Activated CD8-positive, alpha-beta T cell treated with anti-CD3 and anti-CD28 coated beads for 36 hours (primary cell): ENCODE measurements around the gene ARG2. TPM values are rescaled to one million over a fixed set of nuclear protein-coding genes. Genes with fewer than 3 reads are reported as not detected.

Source experiments
- ATAC-seq: fragments of 200-7000 bp; cut with Tn5 transposase; one replicate; pipeline ENCODE4 v1.10.0; 2021; ENCODE audit warnings: mild to moderate bottlenecking, moderate library complexity
- CTCF ChIA-PET: fragments of 350-600 bp; sonication (Branson Sonifier 250); formaldehyde crosslinking; loops from one replicate; lab custom pipeline; 2021; ENCODE audit warnings: antibody characterized with exemption; lab: Charles Lee
- POLR2A ChIA-PET: fragments of 350-600 bp; sonication (Branson Sonifier 250); formaldehyde crosslinking; loops from one replicate; lab custom pipeline; 2021; ENCODE audit warnings: antibody characterized with exemption; lab: Charles Lee
- DNase-seq: peaks from one replicate; pipeline ENCODE4 v3.0.0-alpha.2; 2020
- H3K27ac Mint-ChIP-seq: one replicate; pipeline ENCODE4 v1.8.0; 2021; ENCODE audit warnings: mild to moderate bottlenecking, mixed read lengths
- H3K27me3 Mint-ChIP-seq: one replicate; pipeline ENCODE4 v1.8.0; 2021; ENCODE audit warnings: mixed read lengths
- H3K36me3 Mint-ChIP-seq: one replicate; pipeline ENCODE4 v1.8.0; 2021; ENCODE audit warnings: low read depth, mixed read lengths
- H3K4me1 Mint-ChIP-seq: one replicate; pipeline ENCODE4 v1.8.0; 2021; ENCODE audit warnings: low read depth, mixed read lengths
- H3K4me3 Mint-ChIP-seq: one replicate; pipeline ENCODE4 v1.8.0; 2021; ENCODE audit warnings: mild to moderate bottlenecking, moderate library complexity, mixed read lengths
- H3K9me3 Mint-ChIP-seq: one replicate; pipeline ENCODE4 v1.8.0; 2021; ENCODE audit warnings: mixed read lengths
- intact Hi-C: fragments of 100-400 bp; cut with micrococcal nuclease; formaldehyde crosslinking; loops from one replicate; pipeline ENCODE4 v1.10.0; 2022
- total RNA-seq, 2 experiments: library from RNA; stranded (reverse); gene quantifications; one replicate each; pipeline ENCODE4 v1.2.3, GENCODE V29; 2021
- TF ChIP-seq, protein P1 (sequence below): fragments of 200-600 bp; IDR thresholded peaks from one replicate; pipeline ENCODE4 v1.8.0; 2022; ENCODE audit warnings: antibody characterized with exemption, mild to moderate bottlenecking

The ARG2 gene
- total RNA-seq, 2 experiments from 2014 or later: 9.9 TPM

DNA sequence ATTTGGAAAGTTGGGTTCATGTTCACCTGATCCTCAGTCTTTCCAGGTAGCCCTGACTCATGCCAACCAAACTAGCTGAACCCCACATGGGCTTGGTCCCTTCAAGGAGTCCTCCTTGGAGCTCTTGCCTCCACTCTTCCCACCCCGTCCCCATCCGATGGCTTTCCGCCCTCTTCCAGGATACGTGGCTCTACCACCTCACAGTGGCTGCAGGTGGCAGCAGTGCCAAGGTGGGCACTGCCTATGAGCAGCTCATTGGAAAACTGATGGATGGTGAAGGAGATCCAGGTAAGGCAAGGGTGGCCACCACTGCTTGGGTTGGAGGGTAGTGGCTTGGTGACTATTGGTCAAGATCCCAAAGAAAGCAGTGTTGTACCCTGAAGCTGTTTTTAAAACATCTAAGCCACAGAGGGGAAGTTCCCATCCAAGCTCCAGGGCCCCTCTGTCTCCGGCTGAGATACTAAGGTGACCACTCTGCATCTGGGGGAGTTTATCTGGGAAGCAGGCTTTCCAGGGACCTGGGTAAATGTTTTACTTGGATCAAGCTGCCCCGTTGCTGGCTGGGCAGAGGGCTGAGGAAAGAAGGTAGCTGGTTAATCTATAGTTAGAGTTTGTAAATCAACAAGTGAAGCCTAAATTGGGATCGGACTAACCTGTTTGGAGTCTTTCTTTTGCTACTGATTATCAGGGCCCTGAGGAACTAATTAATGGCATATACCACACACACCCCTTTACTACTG lies 43.3 kb upstream of the ARG2 start:
- ATAC-seq: no peak
- peaks cover under 1% of the 10 kb centered on the region for H3K4me1 Mint-ChIP-seq
- H3K27ac Mint-ChIP-seq: no peak overlapping the region
- H3K9me3 Mint-ChIP-seq: no peaks in the 10 kb centered on the region
- no peak for DNase-seq
- POLR2A ChIA-PET: no interaction called here
- CTCF ChIA-PET: interaction anchor here (0.8 to 3.9 kb wide), 7 partner anchors 23 to 156 kb away, joined by 3 to 20 read pairs (median 3); no protein-coding TSS in a partner anchor
- intact Hi-C loops: no loop called here
- H3K36me3 Mint-ChIP-seq: no peaks in the 10 kb centered on the region
- no peak overlapping the region for H3K4me3 Mint-ChIP-seq
- no peaks in the 10 kb centered on the region for H3K27me3 Mint-ChIP-seq
- TF ChIP-seq, protein P1, sequence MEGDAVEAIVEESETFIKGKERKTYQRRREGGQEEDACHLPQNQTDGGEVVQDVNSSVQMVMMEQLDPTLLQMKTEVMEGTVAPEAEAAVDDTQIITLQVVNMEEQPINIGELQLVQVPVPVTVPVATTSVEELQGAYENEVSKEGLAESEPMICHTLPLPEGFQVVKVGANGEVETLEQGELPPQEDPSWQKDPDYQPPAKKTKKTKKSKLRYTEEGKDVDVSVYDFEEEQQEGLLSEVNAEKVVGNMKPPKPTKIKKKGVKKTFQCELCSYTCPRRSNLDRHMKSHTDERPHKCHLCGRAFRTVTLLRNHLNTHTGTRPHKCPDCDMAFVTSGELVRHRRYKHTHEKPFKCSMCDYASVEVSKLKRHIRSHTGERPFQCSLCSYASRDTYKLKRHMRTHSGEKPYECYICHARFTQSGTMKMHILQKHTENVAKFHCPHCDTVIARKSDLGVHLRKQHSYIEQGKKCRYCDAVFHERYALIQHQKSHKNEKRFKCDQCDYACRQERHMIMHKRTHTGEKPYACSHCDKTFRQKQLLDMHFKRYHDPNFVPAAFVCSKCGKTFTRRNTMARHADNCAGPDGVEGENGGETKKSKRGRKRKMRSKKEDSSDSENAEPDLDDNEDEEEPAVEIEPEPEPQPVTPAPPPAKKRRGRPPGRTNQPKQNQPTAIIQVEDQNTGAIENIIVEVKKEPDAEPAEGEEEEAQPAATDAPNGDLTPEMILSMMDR: no peak

DNA sequence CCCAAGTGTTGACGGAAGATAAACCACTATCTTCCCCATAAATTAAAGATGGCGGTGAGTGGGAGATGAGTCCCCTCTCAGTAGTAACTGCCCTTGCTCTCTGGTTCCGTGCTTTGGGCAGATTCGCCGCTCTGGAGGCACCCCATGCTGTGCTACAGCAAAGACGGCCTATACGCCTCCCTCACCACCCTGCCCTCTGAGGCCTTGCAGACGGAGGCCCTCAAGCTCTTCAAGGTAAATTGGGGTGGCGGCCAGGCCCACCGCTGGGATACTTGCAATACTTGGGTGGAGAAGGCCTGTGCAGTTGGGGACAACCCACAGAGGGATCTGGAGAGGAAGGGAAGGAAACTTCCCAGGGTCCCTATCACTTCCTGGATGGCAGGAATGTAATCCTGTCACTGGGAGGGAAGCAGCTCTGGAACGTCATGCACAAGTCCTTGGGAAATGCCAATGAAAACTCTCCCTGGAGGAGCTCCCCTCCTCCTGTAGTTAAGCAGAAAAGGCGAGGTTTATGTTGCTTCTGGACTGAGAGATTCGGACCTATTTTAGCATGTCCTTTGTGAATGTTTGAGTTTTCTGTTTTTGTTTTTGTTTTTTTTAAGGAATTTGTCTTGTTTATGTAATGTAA lies 42.4 kb upstream of the ARG2 start:
- intact Hi-C loops: no loop called here
- H3K4me3 Mint-ChIP-seq: no peak overlapping the region
- ChIA-PET CTCF (interaction anchor here (1.1 to 3.9 kb wide), 5 partner anchors 22 to 150 kb away, joined by 3 to 20 read pairs (median 4); no protein-coding TSS in a partner anchor), POLR2A (no interaction called here)
- TF ChIP-seq, protein P1: no peak
- H3K4me1 Mint-ChIP-seq: no peaks in the 10 kb centered on the region
- H3K9me3 Mint-ChIP-seq: no peaks in the 10 kb centered on the region
- H3K27me3 Mint-ChIP-seq: no peaks in the 10 kb centered on the region
- H3K27ac Mint-ChIP-seq: no peak overlapping the region
- no peaks in the 10 kb centered on the region for H3K36me3 Mint-ChIP-seq
- no peak for DNase-seq
- ATAC-seq: no peak

DNA sequence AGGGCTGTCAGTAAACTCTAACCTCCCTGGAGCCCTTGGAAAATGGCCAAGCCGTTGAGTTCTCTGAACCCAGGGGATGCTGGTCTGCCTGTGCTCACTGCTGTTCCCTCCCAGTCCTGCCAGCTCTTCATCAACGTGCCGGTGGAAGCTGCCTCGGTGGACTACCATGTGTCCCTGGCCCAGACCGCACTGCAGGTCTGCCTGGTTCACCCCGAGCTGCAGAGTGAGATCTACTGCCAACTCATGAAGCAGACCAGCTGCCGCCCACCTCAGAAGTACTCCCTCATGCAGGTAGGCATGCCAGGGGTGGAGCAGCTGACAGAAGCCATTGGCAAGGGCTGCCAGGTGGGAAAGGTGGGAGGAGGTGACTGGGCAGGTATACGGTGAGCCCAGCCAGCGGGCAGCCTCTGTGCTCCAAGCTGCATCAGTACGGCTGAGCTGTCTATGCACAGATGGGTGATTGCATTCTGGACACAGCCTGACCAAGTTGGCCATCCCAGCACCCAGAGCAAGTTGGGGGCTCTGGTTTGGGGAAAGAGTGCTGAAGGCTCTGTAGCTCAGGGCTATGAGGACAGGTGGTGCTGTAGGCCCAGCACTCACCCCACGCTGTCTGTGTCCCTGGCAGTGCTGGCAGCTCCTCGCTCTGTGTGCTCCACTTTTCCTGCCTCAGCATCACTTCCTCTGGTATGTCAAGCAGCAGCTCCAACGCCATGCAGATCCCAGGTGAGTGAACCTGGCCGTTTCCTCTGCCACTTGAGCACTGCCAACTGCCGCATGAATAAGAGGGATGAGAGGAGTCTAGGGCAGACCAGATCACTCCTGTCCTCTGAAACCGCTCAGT lies 41.6 kb upstream of the ARG2 start:
- no peak overlapping the region for H3K4me3 Mint-ChIP-seq
- CTCF ChIA-PET: interaction anchor here (1.0 to 3.9 kb wide), 5 partner anchors 21 to 158 kb away, joined by 3 to 20 read pairs (median 4); no protein-coding TSS in a partner anchor
- H3K27me3 Mint-ChIP-seq: no peaks in the 10 kb centered on the region
- no peak for DNase-seq
- intact Hi-C loops: no loop called here
- no peaks in the 10 kb centered on the region for H3K9me3 Mint-ChIP-seq
- H3K4me1 Mint-ChIP-seq: no peaks in the 10 kb centered on the region
- TF ChIP-seq, protein P1: no peak
- H3K27ac Mint-ChIP-seq: no peak overlapping the region
- no peak for ATAC-seq
- no peaks in the 10 kb centered on the region for H3K36me3 Mint-ChIP-seq
- POLR2A ChIA-PET: no interaction called here

GRCh38 chr14:67579040-67579439 lies 40.7 kb upstream of the ARG2 start:
- no peaks in the 10 kb centered on the region for H3K4me1 Mint-ChIP-seq
- ChIA-PET POLR2A (interaction anchor here (0.6 to 0.9 kb wide), 2 partner anchors 8 to 178 kb away, joined by 3 to 4 read pairs; no protein-coding TSS in a partner anchor), CTCF (interaction anchor here (0.7 to 4.4 kb wide), 6 partner anchors 8 to 159 kb away, joined by 3 to 34 read pairs (median 4); partner anchors contain the start of gene PIGH)
- no peaks in the 10 kb centered on the region for H3K9me3 Mint-ChIP-seq
- H3K27me3 Mint-ChIP-seq: no peaks in the 10 kb centered on the region
- no peaks in the 10 kb centered on the region for H3K36me3 Mint-ChIP-seq
- ATAC-seq: no peak
- intact Hi-C loops: no loop called here
- no peak overlapping the region for H3K4me3 Mint-ChIP-seq
- H3K27ac Mint-ChIP-seq: no peak overlapping the region
- TF ChIP-seq, protein P1: no peak
- no peak for DNase-seq
